Aorta (tissue), 5 donors: ENCODE measurements around the gene GSTM5. TPM values are rescaled to one million over a fixed set of nuclear protein-coding genes. Genes with fewer than 3 reads are reported as not detected.
"Not testable (repeated sequence)": the region's sequence is repeated elsewhere in the genome, so short reads cannot be mapped to it uniquely, and the experiment has no call there.

Experiments used
- ATAC-seq: fragments of 200-7000 bp; cut with Tn5 transposase; one replicate; pipeline ENCODE4 v1.9.1; 2022; ENCODE audit warnings: moderate library complexity; ENCODE audit not compliant: low FRiP score
- DNase-seq, 2 donors: peaks; one replicate each; pipeline ENCODE4 v3.0.0-alpha.2; 2020
- H3K27ac ChIP-seq, 2 donors: one replicate each; pipeline ENCODE4 v1.5.1; 2013; ENCODE audit warnings: low read length in 2 of 2, mild to moderate bottlenecking in 2 of 2, moderate library complexity in 2 of 2, control low read depth in 1 of 2, inconsistent platforms in 1 of 2, low read depth in 1 of 2
- H3K27me3 ChIP-seq, 2 donors: one replicate each; pipeline ENCODE4 v1.6.1; 2013; ENCODE audit warnings: control low read depth in 1 of 2, low read length in 1 of 2, mild to moderate bottlenecking in 1 of 2, moderate library complexity in 1 of 2; ENCODE audit not compliant: insufficient read depth in 2 of 2, control insufficient read depth in 1 of 2
- H3K36me3 ChIP-seq, 2 donors: one replicate each; pipeline ENCODE4 v1.6.1; 2013; ENCODE audit warnings: control low read depth in 1 of 2, low read length in 1 of 2, mild to moderate bottlenecking in 1 of 2; ENCODE audit not compliant: insufficient read depth in 2 of 2, control insufficient read depth in 1 of 2
- H3K4me1 ChIP-seq, 2 donors: one replicate each; pipeline ENCODE4 v1.6.1; 2013; ENCODE audit warnings: low read length in 2 of 2, control low read depth in 1 of 2, mild to moderate bottlenecking in 1 of 2, moderate library complexity in 1 of 2; ENCODE audit not compliant: insufficient read depth in 2 of 2, control insufficient read depth in 1 of 2
- H3K4me3 ChIP-seq, 2 donors: one replicate each; pipeline ENCODE4 v1.5.1; 2013; ENCODE audit warnings: low read length in 2 of 2, control low read depth in 1 of 2, mild to moderate bottlenecking in 1 of 2
- H3K9me3 ChIP-seq: one replicate; pipeline ENCODE4 v1.6.1; 2013; ENCODE audit warnings: mild to moderate bottlenecking, low read length; ENCODE audit not compliant: control insufficient read depth
- WGBS, 2 donors: extraction: QIAGEN DNeasy Blood & Tissue Kit; methylation state at CpG; one replicate each; pipeline ENCODE4 v1.1.7; 2013; 5-methylcytosine and 5-hydroxymethylcytosine counted together
- intact Hi-C, 2 donors: fragments of 100-400 bp; cut with DNase I; formaldehyde crosslinking; loops; one replicate each; pipeline versions ENCODE4 v1.14.2 to v1.15.0; 2022
- polyA plus RNA-seq, 2 donors: library from polyadenylated mRNA; stranded (reverse); fragments of 200-250 nt; gene quantifications; one replicate each; pipeline ENCODE4 v1.2.3, GENCODE V29; 2013
- total RNA-seq, 2 donors: library from RNA; stranded (reverse); fragmentation: NEBNext Ultra II Directional; extraction: Animal tissue kit (Norgen Biotek cat#: 25700); gene quantifications; one replicate each; pipeline ENCODE4 v1.2.1, GENCODE V29; 2021
- donor health status: healthy with polysubstance abuse.
- donor health status: Bipolar disorder and iron deficiency.
- donor health status: DM: no; HTN: no; CAD: no.
- donor health status: DM: no; HTN: no; CAD: no.
- donor health status: DM: yes; HTN: yes; CAD: no.

GSTM5 gene
- total and polyA plus RNA-seq, 4 donors = 5.7 to 23.4 (median 9.7) TPM

DNA sequence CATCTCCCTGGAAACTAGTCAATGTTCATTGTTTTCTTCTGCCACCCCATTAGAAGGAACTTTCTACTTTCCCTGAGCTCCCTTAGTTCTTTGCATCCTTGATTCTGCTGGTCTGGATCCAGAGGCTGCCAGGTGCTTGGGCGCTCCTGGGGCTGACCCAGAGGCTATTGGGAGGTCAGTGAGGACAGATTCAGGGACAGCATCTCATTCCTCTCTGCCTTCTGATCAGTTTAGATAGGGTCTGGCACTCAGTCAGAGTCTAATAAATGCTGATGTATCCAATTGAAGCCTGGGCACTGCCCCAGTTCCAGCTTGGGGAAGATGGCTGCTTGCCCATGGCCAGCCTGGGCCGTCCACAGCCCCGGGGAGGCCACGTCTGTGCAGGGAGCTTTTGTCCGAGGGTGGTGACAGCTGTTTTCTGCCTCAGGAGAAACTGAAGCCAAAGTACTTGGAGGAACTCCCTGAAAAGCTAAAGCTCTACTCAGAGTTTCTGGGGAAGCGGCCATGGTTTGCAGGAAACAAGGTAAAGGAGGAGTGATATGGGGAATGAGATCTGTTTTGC lies 22.1 kb upstream of the GSTM5 start:
- no peaks in the 10 kb centered on the region for H3K36me3 ChIP-seq
- DNase-seq = no peak
- ATAC-seq = no peak
- no peak overlapping the region for H3K4me3 ChIP-seq
- no peaks in the 10 kb centered on the region for H3K27me3 ChIP-seq
- H3K4me1 ChIP-seq = no peaks in the 10 kb centered on the region
- no peak overlapping the region for H3K27ac ChIP-seq
- WGBS, 2 donors = 38 to 43% methylated on average over 5 to 6 of the region's 6 CpGs
- intact Hi-C loops = loop anchor here in 1 of 2 donors (5.0 kb wide), 1 partner anchor 143 kb away; the partner anchor contains the start of gene GNAI3
- no peaks in the 10 kb centered on the region for H3K9me3 ChIP-seq

GRCh38 chr1:109691759-109692158 lies 20.3 kb upstream of the GSTM5 start:
- no peaks in the 10 kb centered on the region for H3K4me1 ChIP-seq
- H3K36me3 ChIP-seq = no peaks in the 10 kb centered on the region
- WGBS, 2 donors = 13 to 81% methylated on average over 2 to 6 of the region's 6 CpGs
- no peaks in the 10 kb centered on the region for H3K9me3 ChIP-seq
- H3K4me3 ChIP-seq = no peak overlapping the region
- intact Hi-C loops = no loop called here
- ATAC-seq (no peak), DNase-seq (no peak)
- H3K27me3 ChIP-seq = no peaks in the 10 kb centered on the region
- H3K27ac ChIP-seq = no peak overlapping the region

- H3K9me3 ChIP-seq, DNase-seq, H3K4me1 ChIP-seq, H3K27ac ChIP-seq, H3K4me3 ChIP-seq, intact Hi-C loops, H3K36me3 ChIP-seq, H3K27me3 ChIP-seq, ATAC-seq: not testable (repeated sequence)
- WGBS, 2 donors = 87% methylated on average over 5 of the region's 5 CpGs
These were observed 17.7 kb upstream of the GSTM5 start for GRCh38 chr1:109694400-109694799.

- H3K27me3 ChIP-seq, H3K27ac ChIP-seq, H3K4me1 ChIP-seq, H3K4me3 ChIP-seq, DNase-seq, H3K36me3 ChIP-seq, H3K9me3 ChIP-seq, ATAC-seq, intact Hi-C loops: not testable (repeated sequence)
- WGBS, 2 donors = 79 to 86% methylated on average over 3 of the region's 3 CpGs
These were observed 16.9 kb upstream of the GSTM5 start for GRCh38 chr1:109695138-109695537.

DNA sequence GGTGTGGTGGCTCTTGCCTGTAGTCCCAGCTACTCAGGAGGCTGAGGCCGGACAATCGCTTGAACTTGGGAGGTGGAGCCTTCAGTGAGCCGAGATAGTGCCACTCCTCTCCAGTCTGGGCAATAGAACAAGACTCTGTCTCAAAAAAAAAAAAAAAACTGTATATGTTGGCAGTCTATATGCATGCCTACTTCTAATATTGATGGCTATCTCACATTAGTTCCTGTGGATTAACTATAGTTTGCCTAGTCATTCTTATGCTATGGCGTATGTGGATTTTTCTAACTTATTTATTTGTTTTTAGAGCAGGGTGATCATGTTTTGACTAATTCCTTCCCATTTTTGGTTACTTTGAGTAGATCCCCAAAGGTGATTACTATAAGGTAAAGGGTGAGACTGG lies 15.0 kb upstream of the GSTM5 start:
- intact Hi-C loops = no loop called here
- 36 to 56% methylated on average over 4 of the region's 4 CpGs for WGBS, 2 donors
- Histone ChIP-seq H3K9me3 (no peaks in the 10 kb centered on the region), H3K4me1 (no peaks in the 10 kb centered on the region), H3K27me3 (no peaks in the 10 kb centered on the region), H3K27ac (no peak overlapping the region), H3K4me3 (no peak overlapping the region), H3K36me3 (no peaks in the 10 kb centered on the region)
- DNase-seq = no peak
- ATAC-seq = no peak

GRCh38 chr1:109697861-109698260 lies 14.2 kb upstream of the GSTM5 start:
- H3K9me3 ChIP-seq, H3K4me1 ChIP-seq, intact Hi-C loops, ATAC-seq, H3K36me3 ChIP-seq, DNase-seq, H3K27me3 ChIP-seq, H3K27ac ChIP-seq, H3K4me3 ChIP-seq: not testable (repeated sequence)
- 86 to 87% methylated on average over 4 of the region's 4 CpGs for WGBS, 2 donors

GRCh38 chr1:109702940-109703339 lies 9.1 kb upstream of the GSTM5 start:
- H3K4me3 ChIP-seq, ATAC-seq, H3K36me3 ChIP-seq, DNase-seq, H3K27ac ChIP-seq, H3K4me1 ChIP-seq, intact Hi-C loops, H3K27me3 ChIP-seq, H3K9me3 ChIP-seq: not testable (repeated sequence)
- WGBS, 2 donors = 95 to 96% methylated on average over 3 of the region's 3 CpGs

- no peak for DNase-seq
- Histone ChIP-seq H3K4me1 (no peaks in the 10 kb centered on the region), H3K36me3 (no peaks in the 10 kb centered on the region), H3K4me3 (no peak overlapping the region), H3K9me3 (no peaks in the 10 kb centered on the region), H3K27ac (no peak overlapping the region), H3K27me3 (no peaks in the 10 kb centered on the region)
- intact Hi-C loops = no loop called here
- ATAC-seq = no peak
- 85 to 89% methylated on average over 8 of the region's 8 CpGs for WGBS, 2 donors
These were observed 7.9 kb upstream of the GSTM5 start for GRCh38 chr1:109704173-109704572.

DNA sequence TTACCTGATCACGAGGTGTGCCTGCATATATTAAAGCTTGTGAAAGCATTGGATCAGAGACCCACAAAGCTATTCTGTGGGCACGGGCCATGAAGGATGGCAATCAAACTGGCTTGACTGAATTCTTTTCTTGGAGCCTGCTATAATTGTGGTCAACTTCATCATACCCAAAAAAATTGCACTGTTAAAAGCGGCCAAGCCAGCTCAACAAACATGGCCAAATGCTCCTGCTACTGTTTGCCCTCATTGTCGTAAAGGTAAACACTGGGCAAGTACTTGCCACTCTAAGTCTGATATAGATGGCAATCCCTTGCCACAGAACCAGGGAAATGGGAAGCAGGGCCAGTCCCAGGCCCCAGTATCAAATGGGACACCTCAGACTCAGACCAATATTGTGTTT lies 6.6 kb upstream of the GSTM5 start:
- no peaks in the 10 kb centered on the region for H3K4me1 ChIP-seq
- intact Hi-C loops = no loop called here
- H3K4me3 ChIP-seq = no peak overlapping the region
- ATAC-seq = no peak
- H3K27ac ChIP-seq = no peak overlapping the region
- H3K27me3 ChIP-seq = no peaks in the 10 kb centered on the region
- WGBS, 2 donors = 93 to 96% methylated on average over 4 of the region's 4 CpGs
- no peaks in the 10 kb centered on the region for H3K9me3 ChIP-seq
- no peaks in the 10 kb centered on the region for H3K36me3 ChIP-seq
- no peak for DNase-seq
